Fibroblast of pulmonary artery (primary cell): ENCODE results near the gene CACNA1C.

ENCODE experiments used
- DNase-seq: peaks from one replicate; pipeline ENCODE4 v3.0.0-alpha.2; 2010; ENCODE audit warnings: low read depth
- H3K4me3 ChIP-seq: replicated peaks from 2 replicates; pipeline ENCODE4 v1.5.1; 2011; ENCODE audit warnings: low read depth, mild to moderate bottlenecking, control low read depth, low read length, moderate library complexity
- CTCF ChIP-seq: IDR thresholded peaks from 2 replicates; pipeline ENCODE4 v1.5.1; 2011; ENCODE audit warnings: mild to moderate bottlenecking, control low read depth, low read length, inconsistent platforms; ENCODE audit errors: missing control alignments

Gene CACNA1C

GRCh38 chr12:2110849-2111566 is 58.2 kb downstream of the CACNA1C start:
- no peak for TF ChIP-seq CTCF
- no peak for DNase-seq
- no peak overlapping the region for H3K4me3 ChIP-seq

- no peak for TF ChIP-seq CTCF
- no peak for DNase-seq
- no peak overlapping the region for H3K4me3 ChIP-seq
Observed at GRCh38 chr12:2111826-2112225, 59.0 kb downstream of the CACNA1C start.

GRCh38 chr12:2112401-2112800 is 59.6 kb downstream of the CACNA1C start:
- H3K4me3 ChIP-seq: no peak overlapping the region
- TF ChIP-seq CTCF: no peak
- DNase-seq: no peak

GRCh38 chr12:2113119-2113912 is 60.5 kb downstream of the CACNA1C start:
- no peak overlapping the region for H3K4me3 ChIP-seq
- no peak for DNase-seq
- TF ChIP-seq CTCF: no peak

- no peak overlapping the region for H3K4me3 ChIP-seq
- no peak for TF ChIP-seq CTCF
- DNase-seq: no peak
Observed at GRCh38 chr12:2114071-2114470, 61.3 kb downstream of the CACNA1C start.

- no peak overlapping the region for H3K4me3 ChIP-seq
- no peak for DNase-seq
- no peak for TF ChIP-seq CTCF
Observed at GRCh38 chr12:2115101-2115845, 62.5 kb downstream of the CACNA1C start.
